GM20431 (cell line): ENCODE results near the gene HNRNPUL1.
"Not testable (repeated sequence)": the region's sequence is repeated elsewhere in the genome, so short reads cannot be mapped to it uniquely, and the experiment has no call there.

Experiments
- in situ Hi-C: fragments of 300-500 bp; cut with MseI, MboI; formaldehyde crosslinking; loops from one replicate; pipeline ENCODE4 v1.15.0; 2020; ENCODE audit warnings: low sequenced_read_pairs; ENCODE audit not compliant: unreplicated experiment

HNRNPUL1 gene

GRCh38 chr19:41263850-41264580, at the start of gene HNRNPUL1:
HNRNPUL1 (plus strand) TSS chr19:41264372; CDS start chr19:41264504, 132 bp downstream.
- in situ Hi-C loops = no loop called here

DNA sequence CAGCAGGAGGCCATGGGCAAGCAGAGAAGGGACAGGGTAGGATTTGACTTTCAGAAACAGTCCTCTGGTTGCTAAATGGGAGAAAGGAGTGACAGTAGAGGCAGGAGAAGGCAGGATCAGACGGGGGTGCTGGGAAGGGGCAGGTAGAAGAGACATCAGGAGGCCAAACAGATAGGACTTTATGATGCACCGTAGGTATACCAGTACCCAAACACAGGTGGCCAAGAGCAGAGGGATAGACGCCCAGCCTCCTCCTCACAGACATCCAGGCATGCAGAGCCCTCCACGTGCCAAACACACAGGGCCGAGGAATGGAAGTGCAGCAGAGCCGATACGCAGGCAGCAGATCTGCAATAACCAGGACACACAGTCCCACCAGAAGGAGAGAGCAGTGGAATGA, 46.4 kb upstream of the HNRNPUL1 start:
- in situ Hi-C loops = no loop called here

GRCh38 chr19:41218249-41218614, 45.9 kb upstream of the HNRNPUL1 start:
- in situ Hi-C loops = no loop called here

DNA sequence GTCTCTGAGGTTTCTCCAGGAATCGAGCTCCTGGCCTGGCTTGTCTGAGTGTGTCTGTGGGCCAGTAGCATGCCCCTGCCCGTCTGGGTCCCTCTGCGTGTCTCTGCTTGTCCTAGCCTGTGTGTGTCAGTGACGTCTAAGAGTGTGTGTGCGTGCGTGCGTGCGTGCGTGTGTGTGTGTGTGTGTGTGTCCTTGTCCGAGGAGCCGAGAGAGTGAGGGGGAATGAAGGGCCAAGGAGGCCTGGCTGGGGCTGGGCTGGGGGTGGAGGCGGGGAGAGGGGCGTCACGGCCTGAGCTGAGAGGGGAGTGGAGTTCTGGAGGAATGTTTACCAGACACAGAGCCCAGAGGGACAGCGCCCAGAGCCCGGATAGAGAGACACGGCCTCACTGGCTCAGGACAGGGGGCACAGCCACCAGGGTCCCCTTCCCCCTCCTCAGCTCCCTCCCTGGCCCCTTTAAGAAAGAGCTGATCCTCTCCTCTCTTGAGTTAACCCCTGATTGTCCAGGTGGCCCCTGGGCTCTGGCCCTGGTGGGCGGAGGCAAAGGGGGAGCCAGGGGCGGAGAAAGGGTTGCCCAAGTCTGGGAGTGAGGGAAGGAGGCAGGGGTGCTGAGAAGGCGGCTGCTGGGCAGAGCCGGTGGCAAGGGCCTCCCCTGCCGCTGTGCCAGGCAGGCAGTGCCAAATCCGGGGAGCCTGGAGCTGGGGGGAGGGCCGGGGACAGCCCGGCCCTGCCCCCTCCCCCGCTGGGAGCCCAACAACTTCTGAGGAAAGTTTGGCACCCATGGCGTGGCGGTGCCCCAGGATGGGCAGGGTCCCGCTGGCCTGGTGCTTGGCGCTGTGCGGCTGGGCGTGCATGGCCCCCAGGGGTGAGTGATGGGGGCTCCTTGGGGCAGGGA, 45.3 kb upstream of the HNRNPUL1 start, which contains the start of gene AXL:
TSS of gene AXL (plus strand) at position 609 of the 893 bp plus-strand sequence. CDS start at position 779, 170 bp downstream.
- in situ Hi-C loops = no loop called here

- in situ Hi-C loops = no loop called here
These were observed 44.1 kb upstream of the HNRNPUL1 start for GRCh38 chr19:41219924-41220567.

DNA sequence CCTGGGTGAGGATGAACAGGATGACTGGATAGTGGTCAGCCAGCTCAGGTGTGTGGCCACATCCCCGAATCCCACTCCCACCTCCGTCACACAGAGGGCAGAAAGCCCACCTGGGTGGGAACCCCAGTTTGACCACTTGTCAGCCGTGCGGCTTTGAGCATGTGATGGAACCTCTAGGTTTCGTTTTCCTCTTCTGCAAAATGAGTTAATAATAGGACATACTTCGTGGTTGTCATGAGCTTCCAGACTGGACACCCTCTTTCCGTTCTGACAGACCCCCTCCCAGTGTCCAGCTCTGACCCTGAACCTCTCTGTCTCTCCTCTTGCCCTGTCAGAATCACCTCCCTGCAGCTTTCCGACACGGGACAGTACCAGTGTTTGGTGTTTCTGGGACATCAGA, 43.4 kb upstream of the HNRNPUL1 start:
- in situ Hi-C loops = no loop called here

DNA sequence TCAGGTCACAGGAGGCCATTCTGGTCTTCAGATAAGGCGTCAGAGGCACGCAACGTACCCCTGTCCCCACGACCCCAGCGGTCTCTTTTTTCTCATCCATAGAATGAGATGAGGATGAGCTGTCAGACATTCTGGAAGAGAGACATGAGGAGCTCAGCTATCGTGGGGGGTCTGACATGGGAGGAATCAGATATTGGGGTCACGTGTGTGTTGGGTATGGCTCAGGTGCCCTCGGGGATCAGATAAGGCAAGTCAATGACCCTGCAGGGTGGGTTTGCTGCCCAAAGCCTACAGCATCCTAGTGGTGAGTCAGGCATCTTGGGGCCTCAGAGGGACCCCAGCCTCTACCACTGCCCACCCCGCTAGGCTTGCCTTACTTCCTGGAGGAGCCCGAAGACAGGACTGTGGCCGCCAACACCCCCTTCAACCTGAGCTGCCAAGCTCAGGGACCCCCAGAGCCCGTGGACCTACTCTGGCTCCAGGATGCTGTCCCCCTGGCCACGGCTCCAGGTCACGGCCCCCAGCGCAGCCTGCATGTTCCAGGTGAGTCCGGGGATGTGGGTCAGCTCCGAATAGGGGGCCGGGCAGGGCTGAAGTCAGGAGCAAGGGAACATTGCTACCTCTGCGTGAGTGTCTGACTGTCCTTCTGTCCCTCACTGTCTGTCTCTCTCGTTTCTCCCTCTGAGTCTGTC, 42.5 kb upstream of the HNRNPUL1 start:
- in situ Hi-C loops = no loop called here

DNA sequence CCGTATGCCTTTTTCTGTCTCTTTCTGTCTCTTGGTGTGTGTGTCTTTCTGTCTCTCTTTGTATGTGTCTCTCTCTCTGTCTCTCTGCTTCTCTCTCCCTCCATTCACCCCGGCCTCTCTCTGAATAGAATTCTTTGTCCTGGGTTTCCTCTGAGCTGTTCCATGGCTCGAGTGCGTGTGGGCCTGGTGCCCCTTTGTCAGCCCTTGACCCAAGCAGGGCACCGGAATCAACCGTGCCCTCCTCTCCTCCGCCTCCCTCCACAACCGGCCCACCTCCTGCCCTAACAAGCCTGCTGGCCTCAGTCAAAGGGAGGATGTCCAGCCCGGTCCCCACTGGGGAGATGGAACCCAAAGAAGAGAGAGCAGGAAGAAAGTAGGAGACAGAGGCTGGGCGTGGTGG, 41.9 kb upstream of the HNRNPUL1 start:
- in situ Hi-C loops = no loop called here

DNA sequence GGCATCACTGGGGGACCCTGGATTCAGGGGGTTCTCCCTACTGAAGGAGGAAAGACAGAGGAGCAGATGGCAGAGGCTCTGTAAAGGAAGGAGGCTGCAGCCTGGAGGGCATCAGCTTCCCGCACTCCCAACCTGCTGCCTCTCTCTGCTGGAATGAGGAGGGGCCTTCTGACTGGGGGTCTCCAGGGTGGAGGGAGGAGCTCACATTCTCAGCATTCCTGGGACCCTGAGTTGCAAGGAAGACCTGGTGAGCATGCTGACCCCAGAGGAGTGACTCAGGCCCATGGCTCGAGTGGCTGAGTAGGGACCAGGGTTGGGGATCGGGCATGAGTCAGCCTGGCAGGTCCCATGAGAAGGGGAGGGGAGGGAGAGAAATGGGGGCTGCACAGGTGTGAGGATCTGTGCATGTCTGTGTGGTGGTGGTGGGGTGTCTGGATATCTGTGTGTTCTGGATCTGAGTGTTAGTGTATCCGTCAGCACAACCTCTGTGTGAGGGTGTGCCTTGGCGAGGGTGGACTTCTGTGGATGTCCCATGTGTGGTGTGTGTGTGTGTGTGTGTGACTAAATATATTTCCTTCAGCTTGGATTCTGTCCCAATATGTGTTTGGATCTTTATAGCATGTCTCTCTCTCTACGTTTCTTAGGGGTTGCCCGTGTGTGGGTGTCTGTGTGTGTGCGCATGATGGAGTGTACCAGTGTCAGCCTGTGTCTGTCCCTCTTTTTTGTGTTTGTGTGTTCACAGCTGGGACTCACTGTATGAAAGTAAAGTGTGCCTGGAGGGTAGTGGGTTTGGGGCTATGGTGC, 40.5 kb upstream of the HNRNPUL1 start:
- in situ Hi-C loops = no loop called here

DNA sequence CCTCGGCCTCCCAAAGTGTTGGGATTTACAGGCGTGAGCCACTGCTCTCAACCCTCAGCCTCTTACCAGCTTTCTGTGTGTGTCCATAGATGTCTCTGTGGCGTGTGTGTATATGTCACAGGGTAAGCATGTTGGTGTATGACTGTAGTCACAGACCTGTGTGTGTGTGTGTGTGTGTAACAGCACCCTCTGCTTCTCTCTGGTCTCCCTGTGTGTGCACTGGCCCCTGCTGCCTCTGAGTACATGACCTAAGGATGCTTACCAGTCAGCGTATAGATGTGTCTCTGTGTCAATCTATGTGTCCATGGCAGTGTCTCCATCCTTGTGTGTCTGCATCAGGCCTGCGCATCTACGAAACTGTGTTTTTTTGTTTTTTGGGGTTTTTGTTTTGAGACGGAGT, 39.5 kb upstream of the HNRNPUL1 start:
- in situ Hi-C loops = no loop called here

DNA sequence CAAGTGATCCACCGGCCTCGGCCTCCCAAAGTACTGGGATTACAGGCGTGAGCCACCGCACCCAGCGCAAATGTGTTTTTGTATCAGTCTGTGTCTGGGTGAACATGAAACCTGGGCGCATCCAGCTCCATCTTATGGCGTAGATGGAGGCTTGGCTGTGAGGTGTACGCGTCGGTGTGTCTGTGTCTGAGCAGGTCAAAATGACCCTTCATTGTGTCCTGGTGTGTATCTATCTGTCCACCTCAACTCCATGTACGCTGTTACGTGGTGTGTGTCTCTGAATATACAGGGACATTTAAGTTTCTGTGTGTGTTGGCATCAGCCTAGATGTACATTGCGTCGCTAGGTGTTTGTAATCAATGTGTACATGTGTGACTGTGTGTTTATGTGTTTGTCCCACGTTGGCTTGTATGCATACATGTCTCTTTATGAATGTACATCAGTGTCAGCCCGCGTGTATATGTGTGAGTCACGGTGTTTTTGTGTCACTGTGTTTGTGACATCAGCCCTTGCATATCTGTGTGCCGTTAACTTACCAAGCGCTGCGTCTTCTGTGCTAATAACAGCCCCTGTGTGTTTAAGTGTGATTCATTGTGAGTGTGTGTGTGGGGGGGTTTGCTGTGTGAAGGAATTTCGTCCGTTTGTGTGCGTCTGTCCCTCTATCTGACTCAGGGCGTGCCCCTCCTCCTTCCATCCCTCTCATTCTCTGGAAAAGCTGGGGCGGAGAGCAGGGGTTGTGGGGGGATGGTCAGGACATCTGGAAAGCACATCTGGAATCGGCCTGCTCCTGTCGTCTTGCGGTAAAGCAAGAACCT, 38.7 kb upstream of the HNRNPUL1 start:
- in situ Hi-C loops = no loop called here

DNA sequence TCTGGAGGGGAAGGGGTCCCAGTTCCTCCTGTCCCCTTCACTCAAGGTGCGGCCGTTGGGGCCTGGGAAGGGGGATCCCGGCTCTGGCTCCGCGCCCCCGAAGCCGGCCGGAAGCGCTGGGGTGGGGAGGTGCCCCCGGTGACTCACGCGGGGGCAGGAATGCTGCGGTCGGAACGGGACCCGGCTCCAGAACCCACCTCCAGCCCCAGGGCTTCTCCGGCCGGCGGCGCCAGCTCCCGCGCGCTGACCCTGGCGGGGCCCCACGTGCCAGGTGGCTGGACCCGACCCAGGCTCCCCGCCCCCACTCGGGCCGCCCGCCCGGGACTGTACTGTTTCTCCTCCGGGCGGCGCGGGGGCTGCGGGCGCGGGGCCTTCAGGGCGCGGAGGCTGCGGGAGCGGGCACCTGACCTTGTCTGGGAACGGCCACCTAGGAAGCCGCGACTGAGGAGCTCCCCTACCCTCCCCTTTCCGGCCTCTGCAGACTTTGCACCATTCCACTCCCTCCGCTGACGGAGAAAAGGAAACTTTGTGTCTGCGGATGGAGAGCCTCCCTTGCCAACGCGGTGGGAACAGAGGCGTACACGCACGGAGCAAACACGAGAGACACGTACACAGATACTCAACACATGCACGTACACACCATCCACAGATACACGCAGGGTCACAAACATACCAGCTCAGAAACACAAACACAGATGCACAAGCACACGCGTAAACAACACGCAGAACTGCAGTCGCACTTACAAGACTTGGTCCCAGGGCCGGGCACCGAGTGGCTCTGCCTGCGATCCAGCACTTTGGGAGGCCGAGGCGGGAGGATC, 37.9 kb upstream of the HNRNPUL1 start:
- in situ Hi-C loops = no loop called here

GRCh38 chr19:41226874-41227390, 37.2 kb upstream of the HNRNPUL1 start:
- in situ Hi-C loops = no loop called here

GRCh38 chr19:41228486-41228885, 35.7 kb upstream of the HNRNPUL1 start:
- in situ Hi-C loops = no loop called here

DNA sequence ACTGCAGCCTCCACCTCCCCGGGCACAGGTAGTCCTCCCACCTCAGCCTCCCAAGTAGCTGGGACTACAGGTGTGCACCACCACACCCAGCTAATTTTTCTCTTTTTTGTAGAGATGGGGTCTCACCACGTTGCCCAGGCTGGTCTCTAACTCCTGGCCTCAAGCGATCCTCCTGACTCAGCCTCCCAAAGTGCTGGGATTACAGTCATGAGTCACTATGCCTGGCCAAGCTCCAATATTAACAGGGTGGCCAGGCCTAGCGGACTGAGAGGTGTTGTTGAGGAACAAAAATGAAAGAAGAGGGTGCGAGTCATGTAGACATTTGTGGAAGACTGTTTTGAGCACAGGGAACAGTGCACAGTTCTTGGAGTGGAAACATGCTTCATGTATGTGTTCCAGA, 34.8 kb upstream of the HNRNPUL1 start:
- in situ Hi-C loops = not testable (repeated sequence)

DNA sequence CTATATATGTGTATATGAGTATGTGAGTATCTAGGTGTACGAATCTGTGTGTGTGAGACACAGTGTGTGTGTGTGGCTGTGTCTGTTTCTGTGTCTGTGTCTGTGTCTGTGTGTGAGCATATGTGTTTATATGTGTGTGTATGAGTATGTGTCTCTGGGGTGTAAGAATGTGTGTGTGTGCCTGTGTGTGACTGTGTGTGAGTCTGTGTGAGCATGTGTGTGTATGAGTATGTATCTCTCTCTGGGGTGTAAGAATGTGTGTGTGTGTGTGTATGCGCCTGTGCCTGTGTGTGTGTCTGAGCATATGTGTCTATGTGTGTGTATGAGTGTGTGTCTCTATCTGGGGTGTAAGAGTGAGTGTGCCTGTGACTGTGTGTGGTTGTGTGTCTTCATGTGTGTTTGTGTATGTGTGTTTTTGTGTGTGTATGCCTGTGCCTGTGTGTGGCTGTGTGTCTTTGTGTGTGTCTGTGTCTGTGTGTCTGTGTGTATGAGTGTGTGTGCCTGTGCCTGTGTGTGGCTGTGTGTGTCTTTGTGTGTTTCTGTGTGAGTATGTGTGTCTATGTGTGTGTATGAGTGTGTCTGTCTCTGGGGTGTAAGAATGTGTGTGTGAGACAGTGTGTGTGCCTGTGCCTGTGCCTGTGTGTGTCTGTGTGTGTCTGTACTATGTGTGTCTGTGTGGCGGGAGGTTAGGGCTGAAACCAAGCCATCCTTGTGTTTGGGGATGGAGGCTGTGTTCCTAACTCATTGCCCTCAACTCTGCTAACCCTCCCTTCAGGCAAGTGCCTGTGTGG, 33.9 kb upstream of the HNRNPUL1 start:
- in situ Hi-C loops = no loop called here

GRCh38 chr19:41232686-41233085, 31.5 kb upstream of the HNRNPUL1 start:
- in situ Hi-C loops = no loop called here
